Cerebellar nuclear complex (tissue), 1 donor: Measurements from ENCODE around the gene ZNF800.
"Not testable (repeated sequence)": the region's sequence is repeated elsewhere in the genome, so short reads cannot be mapped to it uniquely, and the experiment has no call there.

Experiments
- DNase-seq, 2 experiments: peaks; one replicate each; lab custom pipeline; 2025; lab: John Stamatoyannopoulos, UW

The ZNF800 gene, protein sequence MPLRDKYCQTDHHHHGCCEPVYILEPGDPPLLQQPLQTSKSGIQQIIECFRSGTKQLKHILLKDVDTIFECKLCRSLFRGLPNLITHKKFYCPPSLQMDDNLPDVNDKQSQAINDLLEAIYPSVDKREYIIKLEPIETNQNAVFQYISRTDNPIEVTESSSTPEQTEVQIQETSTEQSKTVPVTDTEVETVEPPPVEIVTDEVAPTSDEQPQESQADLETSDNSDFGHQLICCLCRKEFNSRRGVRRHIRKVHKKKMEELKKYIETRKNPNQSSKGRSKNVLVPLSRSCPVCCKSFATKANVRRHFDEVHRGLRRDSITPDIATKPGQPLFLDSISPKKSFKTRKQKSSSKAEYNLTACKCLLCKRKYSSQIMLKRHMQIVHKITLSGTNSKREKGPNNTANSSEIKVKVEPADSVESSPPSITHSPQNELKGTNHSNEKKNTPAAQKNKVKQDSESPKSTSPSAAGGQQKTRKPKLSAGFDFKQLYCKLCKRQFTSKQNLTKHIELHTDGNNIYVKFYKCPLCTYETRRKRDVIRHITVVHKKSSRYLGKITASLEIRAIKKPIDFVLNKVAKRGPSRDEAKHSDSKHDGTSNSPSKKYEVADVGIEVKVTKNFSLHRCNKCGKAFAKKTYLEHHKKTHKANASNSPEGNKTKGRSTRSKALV

DNA sequence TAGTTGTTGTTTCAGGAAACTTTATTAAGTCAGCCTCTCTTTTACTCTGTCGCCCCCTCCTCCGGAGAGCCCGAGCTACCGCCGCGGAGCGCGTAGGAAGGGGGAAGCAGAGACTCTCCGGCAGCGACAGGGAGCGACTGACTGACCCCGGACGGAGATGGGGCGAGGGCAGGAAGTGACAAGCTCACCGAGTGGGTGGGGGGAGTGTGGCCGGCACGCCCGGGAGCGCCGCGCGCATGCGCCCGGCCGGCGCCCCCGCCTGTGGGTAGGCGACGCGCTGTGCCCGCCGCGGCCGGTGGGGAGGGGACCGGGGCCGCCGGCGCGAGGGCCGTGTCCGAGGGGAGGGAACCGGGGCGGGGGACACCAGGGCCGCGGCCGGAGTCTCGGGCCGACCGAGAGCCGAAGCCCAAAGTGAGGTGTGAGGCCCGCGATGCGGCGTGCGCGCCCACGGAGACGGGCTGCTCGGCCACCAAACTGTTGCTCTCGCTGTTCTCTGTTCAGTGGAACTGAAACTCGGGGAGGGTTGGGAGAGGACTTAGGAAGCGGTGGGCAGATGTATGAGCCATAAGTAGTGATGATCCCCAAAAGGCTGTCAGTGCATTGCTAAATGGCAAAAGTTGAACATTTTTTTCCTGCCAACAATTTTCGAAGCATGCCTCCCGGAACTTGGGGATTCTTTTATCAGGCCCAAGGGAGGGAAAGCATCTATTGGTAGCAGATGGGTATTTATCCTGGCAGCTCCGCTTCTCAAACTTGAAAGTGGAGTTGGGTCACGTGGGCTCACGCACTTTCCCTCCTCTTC is at the start of gene ZNF800:
TSS of gene ZNF800 (minus strand) at position 143 of the 802 bp plus-strand sequence. CDS start 1,151 bp downstream, outside the sequence.
- peak; percentile 32 to 50 for DNase-seq

DNA sequence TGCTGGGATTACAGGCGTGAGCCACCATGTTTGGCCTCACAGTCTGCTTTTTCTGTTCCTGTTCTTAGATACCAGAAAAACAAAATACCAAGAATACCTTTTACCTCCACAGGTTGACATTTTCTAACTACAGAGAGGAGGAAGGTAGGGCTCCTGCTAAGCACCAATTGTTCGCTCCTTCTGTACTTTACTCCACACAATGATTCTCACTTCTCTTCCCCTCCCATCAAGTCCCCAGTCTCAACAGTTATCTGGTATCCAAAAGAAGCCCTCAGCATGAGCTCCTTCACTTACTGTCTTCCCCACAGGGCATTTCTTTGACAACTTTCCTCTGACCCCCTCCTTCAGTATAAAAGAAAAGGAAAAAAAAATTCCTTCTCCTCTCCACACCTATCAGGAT is 47.7 kb upstream of the ZNF800 start:
- no peak for DNase-seq

DNA sequence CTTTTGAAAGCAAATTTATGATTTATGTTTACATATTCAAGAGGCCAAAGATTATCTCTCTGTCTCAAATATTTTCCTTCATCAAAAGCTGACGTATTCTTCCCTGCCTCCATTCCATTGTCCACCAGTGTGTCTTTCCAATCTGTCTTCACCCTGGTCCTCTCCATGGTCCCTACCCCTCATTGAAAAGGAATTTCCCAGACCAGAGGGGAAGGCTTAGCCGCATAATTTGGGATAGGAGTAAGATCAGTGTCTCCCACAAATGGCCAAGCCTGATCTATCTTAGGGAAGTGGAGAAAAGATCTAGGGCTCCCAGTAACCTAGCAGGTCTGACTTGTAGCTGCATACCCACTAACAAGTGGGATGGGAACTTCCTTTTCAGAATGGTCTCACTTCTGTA is 46.3 kb upstream of the ZNF800 start:
- no peak for DNase-seq

DNA sequence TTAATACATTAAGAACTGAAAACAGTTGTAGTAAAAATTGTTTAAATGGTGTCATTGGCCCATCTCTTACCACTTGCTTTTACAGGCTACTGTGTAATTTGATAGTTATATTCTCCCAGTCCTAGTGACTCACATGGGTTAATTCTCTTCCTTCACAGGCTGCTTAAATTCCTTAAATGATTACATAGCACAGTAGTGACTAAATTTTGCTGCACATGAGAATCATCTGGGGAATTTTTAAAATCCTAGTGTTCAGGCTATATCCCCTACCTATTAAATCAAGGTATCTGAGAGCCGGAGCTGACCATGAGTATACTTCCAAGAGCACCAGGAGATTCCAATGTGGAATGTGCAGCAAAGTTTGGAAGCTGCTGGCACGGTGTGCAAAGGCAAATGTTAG is 45.3 kb upstream of the ZNF800 start:
- DNase-seq: no peak

DNA sequence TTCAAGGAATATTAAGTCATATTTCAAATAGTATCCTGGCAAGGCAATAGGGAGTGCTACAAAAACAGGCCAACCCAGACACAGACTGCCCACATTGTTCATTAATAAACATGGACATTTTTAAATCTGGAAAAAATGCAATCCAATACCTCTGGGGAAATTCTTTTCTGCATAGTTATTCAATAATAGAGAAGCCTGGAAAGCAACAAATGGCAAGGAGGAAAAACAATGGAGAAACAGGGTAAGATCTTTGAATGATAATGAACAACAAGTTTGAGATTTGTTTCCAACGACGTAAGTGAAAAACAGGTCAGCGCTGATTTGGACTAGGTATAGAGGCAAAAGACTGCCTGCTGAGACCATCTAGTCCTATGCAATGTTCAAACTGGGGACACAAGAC is 44.7 kb upstream of the ZNF800 start:
- DNase-seq: no peak

DNA sequence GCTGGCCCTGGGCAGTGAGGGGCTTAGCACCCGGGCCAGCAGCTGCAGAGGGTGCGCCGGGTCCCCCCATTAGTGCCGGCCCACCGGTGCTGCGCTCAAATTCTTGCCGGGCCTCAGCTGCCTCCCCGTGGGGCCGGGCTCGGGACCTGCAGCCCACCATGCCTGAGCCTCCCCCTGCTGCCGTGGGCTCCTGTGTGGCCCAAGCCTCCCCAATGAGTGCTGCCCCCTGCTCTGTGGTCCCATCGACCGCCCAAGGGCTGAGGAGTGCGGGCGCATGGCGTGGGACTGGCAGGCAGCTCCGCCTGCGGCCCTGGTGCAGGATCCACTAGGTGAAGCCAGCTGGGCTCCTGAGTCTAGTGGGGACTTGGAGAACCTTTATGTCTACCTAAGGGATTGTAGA is 36.8 kb upstream of the ZNF800 start:
- DNase-seq: not testable (repeated sequence)

DNA sequence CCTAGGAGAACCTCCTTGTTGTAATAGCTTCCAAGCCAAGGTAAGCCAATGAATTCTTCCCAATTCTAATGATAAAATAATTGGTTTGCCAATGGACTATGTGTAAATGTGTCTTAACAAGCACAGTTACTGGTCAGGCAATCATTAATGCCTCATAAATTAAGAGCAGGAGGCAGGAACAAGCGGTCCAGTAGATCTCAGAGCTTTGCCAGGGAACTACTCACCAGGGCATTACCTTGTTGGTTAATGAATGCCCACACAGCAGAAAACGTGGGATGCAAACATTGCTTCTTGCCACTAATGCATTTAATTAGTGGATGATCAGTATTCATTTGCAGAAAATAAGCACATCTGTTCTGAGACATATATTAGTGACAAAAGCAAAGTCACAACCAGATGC is 26.7 kb upstream of the ZNF800 start:
- DNase-seq: no peak

DNA sequence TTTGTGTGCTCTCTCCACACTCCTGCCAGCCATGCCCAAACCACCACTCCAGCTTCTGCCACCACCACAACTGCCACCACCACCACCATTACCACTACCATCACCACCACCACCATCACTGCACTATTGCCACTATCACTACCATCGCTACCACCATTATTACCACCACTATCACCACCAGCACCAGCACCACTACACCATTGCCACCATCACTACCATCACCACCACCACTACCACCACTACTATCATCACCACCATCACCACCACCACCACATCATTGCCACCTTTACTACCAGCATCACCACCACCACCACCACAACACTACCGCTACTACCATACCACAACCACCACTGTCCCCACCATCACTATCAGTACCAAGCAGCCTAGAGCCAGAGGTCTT is 26.0 kb upstream of the ZNF800 start:
- DNase-seq: no peak

DNA sequence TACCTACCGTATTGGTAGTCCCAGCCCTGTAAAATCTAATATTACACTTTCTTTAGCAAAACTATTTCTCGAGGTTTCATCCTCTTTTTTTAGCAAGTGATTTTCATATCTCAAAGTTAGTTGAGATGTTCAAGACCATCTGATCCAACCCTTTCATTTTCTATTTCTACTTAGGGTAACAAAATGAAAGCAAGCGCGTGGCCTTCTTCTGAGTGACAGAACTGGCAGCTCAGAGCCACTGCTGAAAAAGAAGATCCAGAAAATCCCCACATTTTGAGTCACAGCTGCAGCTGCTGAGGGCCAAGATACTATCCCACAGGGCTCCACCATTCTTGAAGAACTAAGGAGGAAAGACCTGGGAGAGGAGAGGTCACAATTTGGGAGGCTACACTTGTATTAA is 24.8 kb upstream of the ZNF800 start:
- no peak for DNase-seq

DNA sequence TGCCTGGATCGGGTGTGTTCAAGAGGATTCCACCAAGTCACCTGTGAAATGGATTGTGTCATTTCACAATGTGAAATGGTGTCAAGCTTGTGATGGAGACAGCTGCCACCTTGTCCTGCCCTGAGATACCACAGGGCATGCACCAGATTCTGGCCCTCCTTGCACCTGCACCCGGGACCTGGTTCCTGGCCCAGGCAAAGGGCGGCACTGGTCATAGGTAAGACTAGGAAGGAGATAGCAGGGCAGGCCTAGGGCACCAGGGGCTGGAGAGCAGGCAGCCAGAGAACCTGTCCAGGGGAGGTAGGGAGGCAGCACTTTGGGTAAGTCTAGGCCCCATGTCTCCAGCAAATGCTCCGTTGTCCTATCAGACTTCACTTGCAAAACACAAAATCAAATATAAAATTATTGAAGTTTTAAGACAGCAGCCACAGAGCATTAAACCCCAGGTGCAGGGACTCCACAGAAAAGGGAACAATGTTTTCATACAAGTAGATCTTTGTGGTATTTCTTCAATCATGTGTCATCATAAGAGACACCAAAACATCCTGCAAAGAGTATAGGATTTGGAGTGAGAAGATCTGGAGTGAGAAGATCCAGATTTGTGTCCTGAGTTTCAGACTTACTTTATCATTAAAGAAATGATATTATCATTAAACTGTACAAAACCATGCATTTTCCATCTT is 22.7 kb upstream of the ZNF800 start:
- no peak for DNase-seq

DNA sequence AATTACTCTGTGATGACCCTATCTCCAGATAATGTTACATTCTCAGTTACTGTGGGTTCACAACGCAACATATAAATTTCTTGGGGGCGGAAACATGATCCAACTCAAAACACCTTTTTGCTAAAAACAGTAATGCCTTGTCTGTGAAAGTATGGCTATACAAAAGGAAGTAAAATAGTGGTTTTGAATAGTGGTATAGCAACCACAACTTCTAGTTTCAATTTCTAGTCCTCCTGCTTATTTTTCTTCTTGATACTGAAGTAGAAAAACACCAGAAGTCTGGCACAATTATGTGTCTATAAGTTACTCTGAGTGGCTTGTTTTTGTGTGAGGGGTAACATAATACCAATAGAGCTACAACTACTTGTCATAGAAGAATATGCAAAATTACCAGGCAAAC is 21.5 kb upstream of the ZNF800 start:
- no peak for DNase-seq

DNA sequence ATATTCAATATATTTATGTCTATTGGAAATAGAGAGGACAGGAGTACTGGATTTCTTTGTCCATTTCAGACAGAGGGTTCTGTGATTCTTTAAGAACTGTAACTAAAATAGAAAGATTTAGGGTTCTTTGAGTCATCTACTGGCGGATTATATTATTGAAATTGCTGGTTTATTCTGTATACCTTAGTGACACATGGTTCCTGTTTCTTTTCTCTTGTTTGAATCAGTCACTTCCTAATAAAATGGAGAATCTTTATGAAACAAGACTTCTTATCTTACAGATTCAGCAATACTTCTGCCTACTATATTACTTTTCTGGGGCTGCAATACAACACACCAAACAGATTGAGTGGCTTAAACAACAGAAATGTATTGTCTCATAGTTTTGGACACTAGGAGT is 20.8 kb upstream of the ZNF800 start:
- no peak for DNase-seq

DNA sequence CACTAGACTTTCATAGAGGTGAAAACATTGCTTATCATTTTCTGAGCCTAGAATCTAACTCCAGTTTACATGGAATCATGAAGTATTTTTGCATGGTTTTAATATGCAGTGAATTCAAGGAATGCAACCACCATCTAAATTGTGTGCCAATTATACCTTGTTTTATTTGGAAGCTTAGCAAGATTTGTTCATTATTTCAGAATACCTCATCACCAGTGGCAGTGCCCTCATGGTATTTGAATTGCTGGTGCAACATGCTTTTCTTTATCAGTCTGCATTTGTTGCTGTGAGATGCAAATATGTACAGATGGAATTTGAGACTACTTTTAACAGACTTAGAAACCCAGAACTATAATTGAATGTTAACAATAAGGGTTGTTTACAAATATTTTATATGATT is 18.7 kb upstream of the ZNF800 start:
- no peak for DNase-seq

DNA sequence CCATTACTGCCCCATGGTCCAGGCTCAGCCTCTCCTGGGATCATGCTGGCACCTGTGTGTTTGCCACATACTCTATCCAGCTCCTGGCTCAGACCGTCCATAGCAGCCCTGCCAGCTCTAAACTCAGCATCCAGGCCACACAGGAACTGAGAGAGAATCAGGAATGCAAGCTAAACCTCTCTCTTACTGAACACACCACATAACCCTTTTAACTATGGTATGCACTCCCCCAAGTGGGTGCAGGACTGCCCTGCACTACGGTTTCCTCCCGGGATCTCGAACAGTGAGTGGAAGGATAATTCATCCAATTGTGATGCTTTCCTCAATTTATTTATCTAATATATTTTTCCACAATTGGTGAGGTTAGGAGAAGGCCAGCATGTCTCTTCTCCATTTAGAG is 17.1 kb upstream of the ZNF800 start:
- DNase-seq: no peak

DNA sequence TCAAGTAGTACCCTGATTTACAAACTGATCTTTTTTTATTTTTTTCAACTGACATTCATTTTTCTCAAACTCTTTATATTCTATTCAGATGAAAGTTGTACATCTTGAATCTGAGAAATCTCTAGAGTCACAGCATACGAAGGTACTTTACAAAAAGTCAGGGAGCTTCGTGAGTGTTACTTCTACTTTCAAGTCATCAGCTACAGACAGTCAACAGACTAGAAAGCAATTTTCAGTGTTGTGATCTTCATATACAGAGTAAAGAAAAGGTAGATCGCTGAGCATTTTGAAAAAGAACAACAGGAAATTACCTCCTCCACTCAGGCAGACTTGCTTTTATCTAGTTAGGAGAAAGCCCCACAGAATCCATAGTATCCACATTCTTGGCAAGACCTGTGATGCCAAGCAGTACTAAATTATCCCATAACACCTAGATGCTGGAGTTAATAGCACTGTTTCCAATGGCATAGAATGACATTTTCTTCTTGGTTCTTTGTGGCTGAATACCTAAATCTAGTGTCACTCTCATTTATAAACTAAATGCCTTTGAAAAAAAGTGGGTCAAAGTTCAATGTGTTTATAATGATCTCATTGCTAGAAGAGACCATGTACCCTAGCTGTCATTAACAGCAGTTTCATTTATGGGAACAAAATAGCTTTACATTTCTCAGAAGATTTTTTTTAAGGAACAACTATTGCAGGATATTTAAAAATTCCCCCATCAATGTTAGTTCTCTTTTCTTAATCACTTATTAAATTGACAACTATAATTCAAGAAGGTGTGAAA is 12.0 kb upstream of the ZNF800 start:
- DNase-seq: no peak

DNA sequence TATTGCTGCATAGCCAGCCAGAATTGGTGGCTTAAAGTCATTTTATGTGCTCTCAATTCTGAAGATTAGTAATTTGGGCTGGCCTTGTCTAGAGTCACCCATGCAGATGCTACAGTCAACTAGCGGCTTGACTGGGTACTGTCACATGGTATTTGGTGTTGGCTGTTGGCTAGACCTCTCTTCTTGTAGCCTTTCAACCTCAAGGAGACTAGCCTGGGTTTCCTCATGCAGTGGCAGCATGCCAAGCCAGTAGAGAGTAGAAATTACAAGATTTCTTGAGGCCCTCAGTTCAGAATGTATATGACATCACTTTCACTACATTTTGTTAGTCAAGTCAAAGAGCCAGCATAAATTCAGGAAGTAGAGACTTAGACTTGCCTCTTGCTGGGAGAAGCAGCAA is 3.7 kb upstream of the ZNF800 start:
- peak in 1 of 2 experiments; percentile 0 for DNase-seq

DNA sequence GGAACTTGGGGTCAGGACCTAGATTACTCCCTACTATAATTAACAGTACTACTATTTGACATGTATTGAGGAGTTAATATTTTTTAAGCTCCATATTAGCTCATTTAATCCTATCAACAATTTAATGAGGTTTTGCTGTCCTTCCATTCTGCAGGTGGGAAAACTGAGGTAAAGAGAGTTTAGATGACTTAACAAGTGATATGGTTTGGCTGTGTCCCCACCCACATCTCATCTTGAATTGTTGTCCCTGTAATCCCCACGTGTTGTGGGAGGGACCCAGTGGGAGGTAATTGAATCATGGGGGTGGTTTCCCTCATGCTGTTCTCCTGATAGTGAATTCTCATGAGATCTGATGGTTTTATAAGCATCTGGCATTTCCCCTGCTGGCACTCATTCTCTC is 2.6 kb upstream of the ZNF800 start:
- not testable (repeated sequence) for DNase-seq

DNA sequence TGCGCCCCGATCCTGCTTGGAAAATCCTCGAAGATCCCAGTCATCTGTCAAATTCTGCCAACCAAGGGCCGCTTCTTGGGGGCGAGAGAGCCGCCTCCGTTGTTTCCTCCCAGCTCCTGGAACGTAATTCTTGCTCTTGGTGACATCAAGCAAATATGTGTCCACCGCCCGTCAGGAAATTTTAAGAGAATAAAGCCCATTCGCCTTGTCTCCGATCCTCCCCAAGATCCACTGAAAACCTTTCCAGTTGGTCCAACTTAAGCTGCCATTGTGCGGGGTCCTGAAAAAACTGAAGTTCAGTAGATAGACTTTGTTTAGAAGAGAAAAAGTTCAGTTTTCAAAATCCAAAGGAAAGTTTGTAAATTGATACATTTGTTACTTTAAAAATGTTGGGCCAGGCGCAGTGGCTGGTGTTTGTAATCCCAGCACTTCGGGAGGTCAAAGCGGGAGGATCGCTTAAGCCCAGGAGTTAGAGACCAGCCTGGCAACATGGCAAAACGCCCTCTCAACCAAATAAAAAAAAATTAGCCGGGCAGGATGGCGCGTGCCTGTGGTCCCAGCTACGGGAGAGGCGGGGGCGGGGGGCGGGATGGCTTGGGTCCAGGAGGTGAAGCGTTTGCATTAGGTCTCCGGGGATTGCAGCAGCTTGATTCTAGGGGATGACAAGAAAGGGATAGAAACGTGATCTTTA is 1.0 kb upstream of the ZNF800 start:
- no peak for DNase-seq

DNA sequence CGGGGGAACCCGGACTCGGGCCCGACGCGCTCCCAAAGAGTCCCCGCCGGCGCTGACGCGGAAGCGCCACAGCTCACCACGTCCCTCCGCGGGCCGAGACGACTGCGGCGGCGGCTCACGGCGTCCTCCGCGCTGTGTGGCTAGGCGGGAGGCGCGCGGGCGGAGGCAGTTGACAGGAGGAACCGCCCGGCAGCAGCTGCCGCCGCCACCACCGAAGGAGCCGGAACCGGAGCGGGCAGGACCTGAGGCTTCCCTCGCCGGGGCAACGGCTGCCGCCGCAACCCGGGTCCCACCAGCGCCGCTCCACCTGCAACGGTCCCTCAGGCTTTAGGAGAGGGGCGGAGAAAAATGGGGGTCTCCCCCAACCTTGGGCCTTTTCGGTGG is 334 bp downstream of the ZNF800 start:
- no peak for DNase-seq

DNA sequence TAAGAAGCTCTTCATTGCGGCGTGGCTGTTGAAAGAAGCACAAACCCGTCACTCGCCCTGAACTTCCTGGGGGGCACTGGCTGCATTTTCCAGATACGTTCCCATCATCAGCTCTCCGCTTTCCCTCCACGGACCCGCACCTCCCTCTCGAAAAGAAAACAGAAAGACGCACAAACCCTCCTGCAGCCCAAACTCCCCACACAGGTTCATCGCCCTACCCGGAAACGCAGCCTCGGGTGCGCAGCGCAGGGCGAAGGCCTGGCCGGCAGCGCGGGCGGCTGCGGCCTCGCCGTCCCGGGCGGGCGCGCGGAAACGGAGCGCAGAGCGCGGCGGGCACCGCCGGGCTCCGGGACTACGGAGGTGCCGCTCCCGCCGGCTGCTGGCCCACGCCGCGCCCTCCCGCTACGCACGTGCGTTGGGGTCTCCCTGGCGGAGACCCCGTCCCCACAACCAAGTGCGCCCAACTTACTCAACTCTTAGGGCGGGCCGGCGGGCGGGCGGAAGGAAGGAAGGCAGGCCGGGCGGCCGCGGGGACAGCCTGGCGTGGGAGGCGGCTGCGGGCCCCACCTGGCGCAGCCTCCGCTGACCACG is 822 bp downstream of the ZNF800 start:
- DNase-seq: no peak
